ENCODE data around the gene EFCC1. TPM values are rescaled to one million over a fixed set of nuclear protein-coding genes. Genes with fewer than 3 reads are reported as not detected.

Gene EFCC1
- total RNA-seq, 4 donors from 2014 or later = 0.76 to 2.5 (median 1.1) TPM

DNA sequence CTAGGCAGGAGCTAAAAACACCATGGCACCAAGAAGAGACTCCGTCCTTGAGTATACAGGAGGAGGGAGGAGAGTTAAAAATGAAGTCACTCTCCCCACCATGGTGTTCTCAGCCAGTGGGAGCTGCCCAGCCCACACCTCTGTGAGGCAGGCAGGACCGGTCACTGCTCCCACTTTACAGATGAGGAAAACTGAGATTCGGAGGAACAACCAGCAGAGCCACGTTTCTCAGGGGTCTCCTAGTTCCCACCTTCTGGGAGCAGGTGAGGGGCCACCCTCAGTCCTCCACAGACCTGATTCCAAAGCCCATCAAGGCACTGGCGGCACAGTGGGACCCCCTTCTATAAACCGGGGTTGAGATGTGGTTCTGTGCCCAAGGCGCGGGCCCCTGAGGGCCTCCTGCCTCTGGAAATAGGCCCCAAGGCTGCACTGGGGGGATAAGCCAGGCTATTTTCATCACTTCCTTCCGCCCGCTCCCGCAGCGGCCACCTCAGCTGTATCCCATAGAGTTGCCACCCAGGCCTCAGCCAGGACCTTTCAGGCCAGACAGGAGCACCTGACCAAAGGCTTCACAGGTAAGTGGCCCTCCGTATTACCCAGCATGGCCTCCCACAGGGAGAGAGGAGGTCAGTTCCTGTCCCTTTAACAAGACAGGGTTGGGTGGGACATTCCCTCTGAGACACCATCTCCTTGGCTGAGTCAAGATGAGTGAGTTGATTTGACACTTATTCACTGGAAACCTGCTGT lies 59.3 kb downstream of the EFCC1 start, which contains the start of gene GP9:
Gene GP9, plus strand, starts transcription at position 504 of the 747 bp plus-strand sequence. CDS start 961 bp downstream, outside the sequence.
- Histone ChIP-seq H3K4me1 (peaks cover 3% of the 10 kb centered on the region), H3K27ac (peak within 1 kb of the TSS; percentile 4), H3K36me3 (no peaks in the 10 kb centered on the region), H3K27me3 (no peaks in the 10 kb centered on the region), H3K4me3 (no peak within 1 kb of the TSS), H3K9me3 (no peaks in the 10 kb centered on the region)
- no peak for TF ChIP-seq EP300 (IDR thresholded peaks at IDR 0.05)
- no peak for TF ChIP-seq POLR2AphosphoS5 (IDR thresholded peaks at IDR 0.05)
- TF ChIP-seq POLR2A (IDR thresholded peaks at IDR 0.05) = no peak
- TF ChIP-seq, protein P1, sequence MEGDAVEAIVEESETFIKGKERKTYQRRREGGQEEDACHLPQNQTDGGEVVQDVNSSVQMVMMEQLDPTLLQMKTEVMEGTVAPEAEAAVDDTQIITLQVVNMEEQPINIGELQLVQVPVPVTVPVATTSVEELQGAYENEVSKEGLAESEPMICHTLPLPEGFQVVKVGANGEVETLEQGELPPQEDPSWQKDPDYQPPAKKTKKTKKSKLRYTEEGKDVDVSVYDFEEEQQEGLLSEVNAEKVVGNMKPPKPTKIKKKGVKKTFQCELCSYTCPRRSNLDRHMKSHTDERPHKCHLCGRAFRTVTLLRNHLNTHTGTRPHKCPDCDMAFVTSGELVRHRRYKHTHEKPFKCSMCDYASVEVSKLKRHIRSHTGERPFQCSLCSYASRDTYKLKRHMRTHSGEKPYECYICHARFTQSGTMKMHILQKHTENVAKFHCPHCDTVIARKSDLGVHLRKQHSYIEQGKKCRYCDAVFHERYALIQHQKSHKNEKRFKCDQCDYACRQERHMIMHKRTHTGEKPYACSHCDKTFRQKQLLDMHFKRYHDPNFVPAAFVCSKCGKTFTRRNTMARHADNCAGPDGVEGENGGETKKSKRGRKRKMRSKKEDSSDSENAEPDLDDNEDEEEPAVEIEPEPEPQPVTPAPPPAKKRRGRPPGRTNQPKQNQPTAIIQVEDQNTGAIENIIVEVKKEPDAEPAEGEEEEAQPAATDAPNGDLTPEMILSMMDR (IDR thresholded peaks at IDR 0.05) = no peak
- WGBS = 84% methylated on average over 5 of the region's 13 CpGs
- DNase-seq (ENCODE audit: low spot score in 2 of 2) = no peak

DNA sequence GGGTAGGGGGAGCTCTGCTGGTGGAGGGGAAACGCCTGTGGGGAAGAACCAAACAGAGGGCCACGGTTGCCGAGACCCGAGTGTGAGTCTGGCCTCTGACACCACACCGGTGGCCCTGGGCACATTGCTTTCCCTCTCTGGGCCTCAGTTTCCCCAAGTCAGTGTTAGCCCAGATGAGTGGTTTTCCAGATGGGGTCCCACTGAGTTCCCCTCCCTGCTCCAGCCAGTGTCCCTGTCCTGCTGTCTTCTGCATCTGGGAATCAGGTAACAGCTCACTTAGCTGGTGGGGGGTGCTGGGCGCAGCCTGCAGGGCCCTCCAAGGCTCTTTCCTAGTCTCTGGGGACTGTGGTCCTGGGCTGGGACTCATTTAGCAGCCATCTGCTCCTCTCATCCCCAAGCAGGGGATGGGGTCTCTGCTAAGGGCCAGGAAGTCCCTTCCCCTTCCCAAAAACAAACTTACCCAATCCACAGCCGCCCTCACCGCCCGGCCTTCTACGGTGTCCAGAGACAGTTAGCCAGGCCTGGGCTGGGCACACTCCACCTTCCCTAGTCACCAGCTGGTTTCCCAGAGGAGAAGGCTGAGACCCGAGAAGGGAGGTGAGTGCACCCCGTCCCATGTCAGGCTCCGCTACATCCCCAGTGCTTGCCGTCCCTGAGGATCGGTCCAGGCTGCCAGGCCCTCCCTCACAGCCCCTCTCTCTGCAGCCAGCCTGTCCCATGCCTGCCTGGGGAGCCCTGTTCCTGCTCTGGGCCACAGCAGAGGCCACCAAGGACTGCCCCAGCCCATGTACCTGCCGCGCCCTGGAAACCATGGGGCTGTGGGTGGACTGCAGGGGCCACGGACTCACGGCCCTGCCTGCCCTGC lies 60.2 kb downstream of the EFCC1 start:
- TF ChIP-seq POLR2A (IDR thresholded peaks at IDR 0.05) = no peak
- TF ChIP-seq, protein P1 (IDR thresholded peaks at IDR 0.05) = no peak
- no peak for TF ChIP-seq POLR2AphosphoS5 (IDR thresholded peaks at IDR 0.05)
- no peak for TF ChIP-seq EP300 (IDR thresholded peaks at IDR 0.05)

GRCh38 chr3:129061888-129062834 lies 61.1 kb downstream of the EFCC1 start:
- H3K4me1 ChIP-seq = peaks cover 3% of the 10 kb centered on the region
- no peaks in the 10 kb centered on the region for H3K36me3 ChIP-seq
- peak in 1 of 2 donors; percentile 50 for DNase-seq (ENCODE audit: low spot score in 2 of 2)
- no peak overlapping the region for H3K4me3 ChIP-seq
- TF ChIP-seq POLR2AphosphoS5 (IDR thresholded peaks at IDR 0.05) = no peak
- TF ChIP-seq EP300 (IDR thresholded peaks at IDR 0.05) = no peak
- H3K27me3 ChIP-seq = no peaks in the 10 kb centered on the region
- 88% methylated on average over 19 of the region's 32 CpGs for WGBS
- H3K9me3 ChIP-seq = no peaks in the 10 kb centered on the region
- H3K27ac ChIP-seq = no peak overlapping the region

More for the DNA sequence above, 60.2 kb downstream of the EFCC1 start:
- no peak overlapping the region for H3K4me3 ChIP-seq
- peaks cover 3% of the 10 kb centered on the region for H3K4me1 ChIP-seq
- H3K36me3 ChIP-seq = no peaks in the 10 kb centered on the region
- H3K27me3 ChIP-seq = no peaks in the 10 kb centered on the region
- H3K27ac ChIP-seq = no peak overlapping the region
- no peaks in the 10 kb centered on the region for H3K9me3 ChIP-seq
- peak in 1 of 2 donors; percentile 51 for DNase-seq (ENCODE audit: low spot score in 2 of 2)
- WGBS = 89% methylated on average over 14 of the region's 19 CpGs

DNA sequence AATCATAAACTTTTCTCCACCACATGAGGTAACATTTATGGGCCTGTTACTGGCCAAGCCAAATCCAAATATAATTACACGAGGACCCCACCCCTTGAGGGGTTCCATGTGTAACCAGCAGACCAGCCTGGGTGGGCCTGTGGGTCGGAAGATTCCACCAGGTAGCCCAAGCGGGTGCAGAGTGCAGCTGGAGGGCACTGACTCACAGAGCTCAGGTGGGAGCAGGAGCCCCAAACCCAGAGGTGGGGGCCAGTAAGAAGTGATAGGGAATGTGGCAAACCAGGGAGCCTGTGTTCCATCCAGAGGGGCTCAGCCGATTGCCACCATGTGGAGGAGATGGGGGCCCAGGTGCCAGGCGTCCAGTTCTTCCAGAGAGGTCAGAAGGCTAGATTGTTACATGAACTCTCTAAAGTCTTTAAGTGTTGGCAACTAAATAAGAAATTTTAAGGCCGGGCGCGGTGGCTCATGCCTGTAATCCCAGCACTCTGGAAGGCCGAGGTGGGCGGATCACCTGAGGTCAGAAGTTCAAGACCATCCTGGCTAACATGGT lies 62.1 kb downstream of the EFCC1 start:
- H3K4me3 ChIP-seq = no peak overlapping the region
- peak in 1 of 2 donors; percentile 36 for DNase-seq (ENCODE audit: low spot score in 2 of 2)
- WGBS = 90% methylated on average over 9 of the region's 10 CpGs
- H3K27ac ChIP-seq = no peak overlapping the region
- H3K36me3 ChIP-seq = no peaks in the 10 kb centered on the region
- TF ChIP-seq POLR2A (IDR thresholded peaks at IDR 0.05) = no peak
- TF ChIP-seq POLR2AphosphoS5 (IDR thresholded peaks at IDR 0.05) = no peak
- TF ChIP-seq, protein P1 (IDR thresholded peaks at IDR 0.05) = no peak
- no peak for TF ChIP-seq EP300 (IDR thresholded peaks at IDR 0.05)
- H3K27me3 ChIP-seq = no peaks in the 10 kb centered on the region
- no peaks in the 10 kb centered on the region for H3K9me3 ChIP-seq
- H3K4me1 ChIP-seq = peaks cover 5% of the 10 kb centered on the region
